Psoas muscle (tissue), 8 donors: ENCODE results near the gene SLC7A8. TPM values are rescaled to one million over a fixed set of nuclear protein-coding genes. Genes with fewer than 3 reads are reported as not detected.

Experiments
- ATAC-seq, 4 donors: fragments of 200-7000 bp; cut with Tn5 transposase; one replicate each; pipeline ENCODE4 v1.9.1; 2020; ENCODE audit warnings: moderate library complexity in 3 of 4, mild to moderate bottlenecking in 2 of 4
- DNase-seq, 2 donors: peaks; one replicate each; pipeline ENCODE4 v3.0.0-alpha.2; 2020
- H3K27ac ChIP-seq: fragments of 200-600 bp; one replicate; pipeline ENCODE4 v1.8.0; 2022
- H3K27me3 ChIP-seq, 3 donors: fragments of 200-600 bp in 1 of 3; one replicate each; pipeline versions ENCODE4 v1.6.1 to v1.8.0; 2013 to 2022; ENCODE audit warnings: low read length in 2 of 3, mild to moderate bottlenecking in 2 of 3, moderate library complexity in 1 of 3; ENCODE audit not compliant: insufficient read depth in 3 of 3
- H3K36me3 ChIP-seq, 2 donors: fragments of 200-600 bp in 1 of 2; one replicate each; pipeline versions ENCODE4 v1.6.1 to v1.8.0; 2013 to 2022; ENCODE audit warnings: low read depth in 1 of 2, mild to moderate bottlenecking in 1 of 2, moderate library complexity in 1 of 2; ENCODE audit not compliant: insufficient read depth in 1 of 2
- H3K4me1 ChIP-seq: fragments of 200-600 bp; one replicate; pipeline ENCODE4 v1.8.0; 2022
- H3K4me3 ChIP-seq: fragments of 200-600 bp; one replicate; pipeline ENCODE4 v1.8.0; 2022; ENCODE audit warnings: mild to moderate bottlenecking
- H3K9me3 ChIP-seq: fragments of 200-600 bp; one replicate; pipeline ENCODE4 v1.8.0; 2022
- CTCF ChIP-seq: fragments of 200-600 bp; IDR thresholded peaks from one replicate; pipeline ENCODE4 v1.8.0; 2022; ENCODE audit warnings: antibody characterized with exemption
- WGBS, 3 donors: extraction: QIAGEN DNeasy Blood & Tissue Kit; methylation state at CpG; one replicate each; pipeline versions ENCODE4 v1.1.6 to v1.1.7; 2013; 5-methylcytosine and 5-hydroxymethylcytosine counted together
- intact Hi-C, 2 donors: fragments of 100-400 bp; cut with DNase I; formaldehyde crosslinking; loops; one replicate each; pipeline versions ENCODE4 v1.11.0 to v1.14.2; 2022
- polyA plus RNA-seq, 3 donors: library from polyadenylated mRNA; stranded (reverse); fragments of 200-250 nt; gene quantifications; one replicate each; pipeline ENCODE4 v1.2.3, GENCODE V29; 2013
- total RNA-seq, 4 donors: library from RNA; stranded (reverse); fragmentation: NEBNext Ultra II Directional in 2 of 4; extraction: Animal tissue kit (Norgen Biotek cat#: 25700) in 2 of 4; gene quantifications; one replicate each; pipeline versions ENCODE4 v1.2.1 to v1.2.4, GENCODE V29; 2021 to 2023
- donor health status: healthy with polysubstance abuse.
- donor health status: DM: no; HTN: no; CAD: no; lungs with moderate emphysema.
- donor health status: Bipolar disorder and iron deficiency.
- donor health status: healthy.
- donor health status: DM: yes; HTN: yes; CAD: no.
- donor health status: DM: no; HTN: no; CAD: no.
- donor health status: DM: no; HTN: no; CAD: no.
- donor health status: DM: yes; HTN: yes; CAD: no.

The SLC7A8 gene
- total and polyA plus RNA-seq, 7 donors: 7.5 to 72.6 (median 33.2) TPM

GRCh38 chr14:23173796-23174195, 9.7 kb downstream of the SLC7A8 start:
- intact Hi-C loops: no loop called here
- DNase-seq: no peak
- Histone ChIP-seq H3K4me1 (peaks cover 35% of the 10 kb centered on the region), H3K27me3 (no peaks in the 10 kb centered on the region), H3K9me3 (no peaks in the 10 kb centered on the region), H3K36me3 (peaks cover 2 to 4% of the 10 kb centered on the region in 2 donors), H3K27ac (no peak overlapping the region), H3K4me3 (no peak overlapping the region)
- TF ChIP-seq CTCF: no peak
- ATAC-seq: no peak
- WGBS, 3 donors: 86 to 89% (median 88%) methylated on average over 3 of the region's 3 CpGs

DNA sequence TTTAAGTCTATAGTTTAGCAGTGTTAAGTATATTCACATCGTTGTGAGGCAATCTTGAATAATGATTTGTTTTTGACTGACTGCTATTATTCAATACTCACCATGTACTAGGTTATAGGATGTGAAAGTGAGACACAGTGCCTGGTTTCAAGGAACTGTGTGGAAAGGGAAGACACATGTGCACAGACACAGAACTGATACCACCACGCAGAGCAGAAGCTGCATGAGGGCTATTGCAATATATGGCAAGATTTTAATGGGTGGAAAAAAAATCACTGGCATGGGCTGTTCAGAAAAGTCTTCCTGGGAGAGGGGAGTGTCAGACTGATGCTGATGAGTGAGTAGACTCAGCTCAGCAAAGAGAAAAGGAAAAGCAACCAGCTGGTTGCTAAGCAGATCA, 10.4 kb downstream of the SLC7A8 start:
- WGBS, 3 donors: 85 to 94% (median 90%) methylated on average over 2 of the region's 2 CpGs
- no peak for ATAC-seq
- no peak for TF ChIP-seq CTCF
- H3K4me1 ChIP-seq: peaks cover 38% of the 10 kb centered on the region
- H3K27ac ChIP-seq: no peak overlapping the region
- H3K4me3 ChIP-seq: no peak overlapping the region
- intact Hi-C loops: no loop called here
- H3K9me3 ChIP-seq: no peaks in the 10 kb centered on the region
- peaks cover 2 to 4% of the 10 kb centered on the region in 2 donors for H3K36me3 ChIP-seq
- no peaks in the 10 kb centered on the region for H3K27me3 ChIP-seq
- DNase-seq: no peak

DNA sequence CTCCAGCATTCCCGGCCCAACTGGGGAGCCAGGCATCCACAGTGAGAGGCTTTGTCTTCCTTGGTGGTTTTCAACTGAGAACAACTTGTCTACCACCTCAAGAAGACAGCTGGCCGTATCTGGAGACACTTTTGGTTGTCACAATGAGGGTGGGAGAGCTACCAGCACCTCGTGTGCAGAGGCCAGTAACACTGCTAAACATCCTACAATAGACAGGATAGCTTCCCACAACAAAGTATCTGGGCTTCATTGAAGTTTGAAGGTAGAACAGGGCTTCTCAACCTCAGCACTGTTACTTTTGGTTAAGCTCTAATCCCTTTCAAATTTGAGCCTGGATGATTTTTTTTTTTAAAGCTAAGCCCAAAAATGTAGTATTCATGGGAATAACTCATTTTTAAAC, 10.9 kb downstream of the SLC7A8 start:
- intact Hi-C loops: no loop called here
- no peak for DNase-seq
- Histone ChIP-seq H3K36me3 (peaks cover 2 to 4% of the 10 kb centered on the region in 2 donors), H3K9me3 (no peaks in the 10 kb centered on the region), H3K4me1 (peaks cover 37% of the 10 kb centered on the region), H3K4me3 (no peak overlapping the region), H3K27me3 (no peaks in the 10 kb centered on the region), H3K27ac (no peak overlapping the region)
- 56 to 75% (median 68%) methylated on average over 3 of the region's 3 CpGs for WGBS, 3 donors
- ATAC-seq: no peak
- no peak for TF ChIP-seq CTCF

GRCh38 chr14:23172096-23172495, 11.4 kb downstream of the SLC7A8 start:
- ATAC-seq (no peak), DNase-seq (no peak)
- Histone ChIP-seq H3K27me3 (no peaks in the 10 kb centered on the region), H3K9me3 (no peaks in the 10 kb centered on the region), H3K36me3 (peaks cover 2 to 7% of the 10 kb centered on the region in 2 donors), H3K4me1 (peaks cover 33% of the 10 kb centered on the region), H3K27ac (no peak overlapping the region), H3K4me3 (no peak overlapping the region)
- WGBS, 3 donors: 92 to 97% (median 95%) methylated on average over 5 of the region's 5 CpGs
- TF ChIP-seq CTCF: no peak
- intact Hi-C loops: no loop called here

- intact Hi-C loops: no loop called here
- H3K4me1 ChIP-seq: peaks cover 31% of the 10 kb centered on the region
- H3K27ac ChIP-seq: no peak overlapping the region
- no peak overlapping the region for H3K4me3 ChIP-seq
- DNase-seq (no peak), ATAC-seq (no peak)
- WGBS, 3 donors: 56 to 78% (median 61%) methylated on average over 8 of the region's 8 CpGs
- peaks cover 2 to 12% of the 10 kb centered on the region in 2 donors for H3K36me3 ChIP-seq
- TF ChIP-seq CTCF: no peak
- no peaks in the 10 kb centered on the region for H3K27me3 ChIP-seq
- no peaks in the 10 kb centered on the region for H3K9me3 ChIP-seq
Measured at GRCh38 chr14:23171222-23171975, 12.1 kb downstream of the SLC7A8 start.
